ENCODE results near the gene ZFHX2.
"Not testable (repeated sequence)": the region's sequence is repeated elsewhere in the genome, so short reads cannot be mapped to it uniquely, and the experiment has no call there.

The ZFHX2 gene

GRCh38 chr14:23538785-23539184, 12.8 kb downstream of the ZFHX2 start:
- DNase-seq: no peak

GRCh38 chr14:23538050-23538718, 13.4 kb downstream of the ZFHX2 start:
- DNase-seq: no peak

GRCh38 chr14:23537351-23538049, 14.1 kb downstream of the ZFHX2 start:
- DNase-seq: no peak

- not testable (repeated sequence) for DNase-seq
Measured at GRCh38 chr14:23536906-23537305, 14.7 kb downstream of the ZFHX2 start.

GRCh38 chr14:23536494-23536893, 15.1 kb downstream of the ZFHX2 start:
- DNase-seq: no peak

- no peak for DNase-seq
Measured at GRCh38 chr14:23535943-23536342, 15.6 kb downstream of the ZFHX2 start.

- no peak for DNase-seq
Measured at GRCh38 chr14:23533652-23534435, 17.7 kb downstream of the ZFHX2 start.

GRCh38 chr14:23532658-23533057, 18.9 kb downstream of the ZFHX2 start:
- DNase-seq: no peak

- DNase-seq: no peak
Measured at GRCh38 chr14:23531391-23531790, 20.2 kb downstream of the ZFHX2 start.

- no peak for DNase-seq
Measured at GRCh38 chr14:23530375-23531055, 21.1 kb downstream of the ZFHX2 start.

GRCh38 chr14:23529016-23529415, 22.5 kb downstream of the ZFHX2 start:
- DNase-seq: no peak

- DNase-seq: no peak
Measured at GRCh38 chr14:23528555-23528954, 23.0 kb downstream of the ZFHX2 start.

- DNase-seq: no peak
Measured at GRCh38 chr14:23525611-23526010, 26.0 kb downstream of the ZFHX2 start.

- no peak for DNase-seq
Measured at GRCh38 chr14:23524954-23525353, 26.6 kb downstream of the ZFHX2 start.

GRCh38 chr14:23523229-23524016, 28.1 kb downstream of the ZFHX2 start:
- peak; percentile 33 for DNase-seq

- no peak for DNase-seq
Measured at GRCh38 chr14:23522643-23523198, 28.8 kb downstream of the ZFHX2 start.

GRCh38 chr14:23521785-23522640, 29.6 kb downstream of the ZFHX2 start:
- no peak for DNase-seq

- no peak for DNase-seq
Measured at GRCh38 chr14:23520899-23521533, 30.5 kb downstream of the ZFHX2 start.

- DNase-seq: no peak
Measured at GRCh38 chr14:23518709-23519108, 32.9 kb downstream of the ZFHX2 start.

- DNase-seq: no peak
Measured at GRCh38 chr14:23517650-23518326, 33.8 kb downstream of the ZFHX2 start.
